Measurements from ENCODE around the gene MCU. TPM values are rescaled to one million over a fixed set of nuclear protein-coding genes. Genes with fewer than 3 reads are reported as not detected.
"Not testable (repeated sequence)": the region's sequence is repeated elsewhere in the genome, so short reads cannot be mapped to it uniquely, and the experiment has no call there.

The MCU gene
- total RNA-seq, 2 donors from 2014 or later: 12.5 to 19.1 TPM

DNA sequence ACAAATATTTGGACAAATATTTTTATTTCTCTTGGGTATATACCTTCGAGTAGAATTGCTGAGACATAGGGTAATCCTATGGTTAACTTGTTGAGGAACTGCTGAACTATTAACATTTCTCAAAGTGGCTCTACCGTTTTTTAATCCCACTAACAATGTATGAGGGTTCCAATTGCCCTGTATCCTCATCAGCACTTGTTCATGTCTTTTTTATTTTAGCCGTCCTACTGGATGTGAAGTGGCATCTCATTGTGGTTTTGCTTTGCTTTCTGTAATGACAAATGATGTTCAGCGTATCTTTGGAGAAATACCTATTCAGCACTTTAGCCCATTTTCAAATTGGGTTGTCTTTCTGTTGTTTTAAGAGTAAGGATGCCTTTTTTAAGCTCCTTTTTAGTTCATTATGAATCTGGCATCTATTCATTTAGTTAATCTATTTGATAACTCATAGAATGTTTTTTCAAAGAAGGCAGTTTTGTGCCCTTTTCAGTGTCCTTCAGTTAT lies 40.0 kb downstream of the MCU start:
- peaks cover 12% of the 10 kb centered on the region for H3K4me1 Mint-ChIP-seq

DNA sequence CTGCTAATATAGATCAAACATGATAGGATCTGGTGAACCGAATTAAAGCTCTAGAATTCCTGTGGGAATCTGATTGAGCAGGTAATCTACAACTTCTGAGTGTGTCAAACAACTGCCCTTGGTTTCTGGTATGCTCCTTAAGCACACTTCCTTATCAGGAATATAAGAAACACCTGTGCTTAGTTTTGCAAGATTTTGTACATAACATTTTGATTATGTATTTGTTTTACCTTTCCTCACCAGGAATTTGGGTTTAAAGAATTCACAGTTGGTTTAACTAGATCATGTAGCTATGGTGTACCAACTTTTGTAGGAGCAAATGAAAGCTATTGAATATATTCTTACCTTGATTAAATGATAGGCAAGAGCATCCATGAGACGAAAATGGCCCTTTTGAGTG lies 40.6 kb downstream of the MCU start:
- H3K27me3 Mint-ChIP-seq: no peaks in the 10 kb centered on the region

More for the DNA sequence above, 40.0 kb downstream of the MCU start:
- no peaks in the 10 kb centered on the region for H3K9me3 Mint-ChIP-seq
- no peak overlapping the region for H3K27ac Mint-ChIP-seq
- no peaks in the 10 kb centered on the region for H3K27me3 Mint-ChIP-seq
- H3K4me3 Mint-ChIP-seq: no peak overlapping the region
- ATAC-seq (replicated peaks): no peak
- H3K36me3 Mint-ChIP-seq (ENCODE audit: low read depth): no peaks in the 10 kb centered on the region

GRCh38 chr10:72733989-72734388 lies 42.0 kb downstream of the MCU start:
- Mint-ChIP-seq H3K27me3 (no peaks in the 10 kb centered on the region), H3K27ac (no peak overlapping the region), H3K4me3 (no peak overlapping the region), H3K36me3 (ENCODE audit: low read depth) (no peaks in the 10 kb centered on the region), H3K9me3 (no peaks in the 10 kb centered on the region), H3K4me1 (no peaks in the 10 kb centered on the region)
- ATAC-seq (replicated peaks): no peak

More for the DNA sequence above, 40.6 kb downstream of the MCU start:
- H3K27ac Mint-ChIP-seq: no peak overlapping the region
- peaks cover 7% of the 10 kb centered on the region for H3K4me1 Mint-ChIP-seq
- no peaks in the 10 kb centered on the region for H3K36me3 Mint-ChIP-seq (ENCODE audit: low read depth)
- no peaks in the 10 kb centered on the region for H3K9me3 Mint-ChIP-seq
- H3K4me3 Mint-ChIP-seq: no peak overlapping the region
- ATAC-seq (replicated peaks): no peak

- H3K27ac Mint-ChIP-seq: no peak overlapping the region
- no peaks in the 10 kb centered on the region for H3K9me3 Mint-ChIP-seq
- ATAC-seq (replicated peaks): no peak
- no peaks in the 10 kb centered on the region for H3K36me3 Mint-ChIP-seq (ENCODE audit: low read depth)
- no peak overlapping the region for H3K4me3 Mint-ChIP-seq
- peaks cover 1% of the 10 kb centered on the region for H3K4me1 Mint-ChIP-seq
- no peaks in the 10 kb centered on the region for H3K27me3 Mint-ChIP-seq
Observed at GRCh38 chr10:72735288-72735936, 43.5 kb downstream of the MCU start.

DNA sequence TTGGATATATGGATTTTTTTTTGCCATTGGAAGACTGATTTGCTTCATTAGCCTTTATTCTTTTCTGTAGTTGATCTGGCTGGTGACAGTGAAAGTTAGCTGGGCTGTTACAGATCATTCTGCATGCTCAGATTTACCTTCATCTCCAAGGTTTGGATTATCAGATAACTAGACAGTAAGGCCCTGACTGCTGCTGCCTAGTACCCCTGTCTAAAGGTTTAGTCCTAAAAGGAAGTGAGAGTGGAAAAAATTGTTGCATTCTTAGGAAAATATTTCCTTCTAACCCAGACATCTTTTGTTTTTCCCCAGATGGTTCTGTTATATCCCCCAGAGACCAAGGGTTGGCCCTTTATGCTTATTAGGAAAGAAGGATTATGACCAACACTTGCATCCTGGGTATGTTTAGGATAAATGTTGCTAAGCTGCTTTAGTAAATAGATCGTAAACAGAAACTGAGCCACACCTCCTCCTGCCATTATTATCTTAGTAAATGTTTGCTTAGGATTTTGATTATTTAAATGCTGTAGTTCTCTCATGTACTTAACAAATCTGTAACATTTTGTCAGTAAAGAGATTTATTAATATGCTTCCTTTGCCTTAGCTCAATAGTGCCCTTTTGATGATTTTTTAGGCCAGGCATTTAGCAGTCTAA lies 44.4 kb downstream of the MCU start:
- no peaks in the 10 kb centered on the region for H3K36me3 Mint-ChIP-seq (ENCODE audit: low read depth)
- no peak overlapping the region for H3K27ac Mint-ChIP-seq
- H3K4me1 Mint-ChIP-seq: peaks cover 4% of the 10 kb centered on the region
- no peaks in the 10 kb centered on the region for H3K27me3 Mint-ChIP-seq
- no peak overlapping the region for H3K4me3 Mint-ChIP-seq
- H3K9me3 Mint-ChIP-seq: no peaks in the 10 kb centered on the region
- no peak for ATAC-seq (replicated peaks)

- H3K9me3 Mint-ChIP-seq: no peaks in the 10 kb centered on the region
- H3K4me3 Mint-ChIP-seq: no peak overlapping the region
- H3K27me3 Mint-ChIP-seq: no peaks in the 10 kb centered on the region
- ATAC-seq (replicated peaks): no peak
- no peak overlapping the region for H3K27ac Mint-ChIP-seq
- H3K36me3 Mint-ChIP-seq (ENCODE audit: low read depth): no peaks in the 10 kb centered on the region
- peaks cover 4% of the 10 kb centered on the region for H3K4me1 Mint-ChIP-seq
Observed at GRCh38 chr10:72736828-72737220, 44.9 kb downstream of the MCU start.

DNA sequence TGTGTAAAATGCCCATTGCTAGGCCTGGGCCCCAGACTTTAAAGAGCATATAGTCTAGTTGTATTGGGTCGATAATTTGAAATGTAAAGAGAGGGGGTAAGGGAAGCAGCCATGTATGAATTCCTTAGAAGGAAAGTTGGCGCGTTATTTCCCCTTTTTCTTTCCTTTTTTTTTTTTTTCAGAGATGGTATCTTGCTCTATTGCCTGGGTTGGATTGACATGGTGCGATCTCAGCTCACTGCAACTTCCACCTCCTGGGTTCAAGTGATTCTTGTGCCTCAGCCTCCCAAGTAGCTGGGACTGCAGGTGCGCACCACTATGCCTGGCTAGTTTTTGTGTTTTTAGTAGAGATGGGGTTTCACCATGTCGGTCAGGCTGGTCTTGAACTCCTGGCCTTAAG lies 45.4 kb downstream of the MCU start:
- not testable (repeated sequence) for H3K27me3 Mint-ChIP-seq; ATAC-seq (replicated peaks); H3K9me3 Mint-ChIP-seq

DNA sequence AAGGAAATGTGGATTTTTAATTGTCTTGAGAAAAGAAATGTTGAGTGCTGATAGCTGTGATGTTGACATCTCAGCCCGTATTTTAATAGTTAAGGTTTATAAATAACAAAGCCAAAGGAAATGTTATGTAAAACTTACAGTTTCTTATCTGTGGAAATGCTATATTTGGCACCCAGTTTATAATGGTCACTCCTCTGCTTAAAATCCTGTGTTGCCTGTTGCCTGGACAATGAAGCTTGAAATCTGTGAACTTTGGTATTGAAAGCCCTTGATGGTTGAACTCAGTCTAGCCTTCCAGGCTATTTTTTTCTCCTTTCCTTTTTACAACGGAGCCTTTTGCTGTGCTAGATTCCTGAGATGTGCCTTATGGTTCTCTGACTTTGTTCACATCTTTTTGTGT lies 46.5 kb downstream of the MCU start:
- ATAC-seq (replicated peaks): no peak
- no peaks in the 10 kb centered on the region for H3K27me3 Mint-ChIP-seq
- H3K27ac Mint-ChIP-seq: no peak overlapping the region
- no peak overlapping the region for H3K4me3 Mint-ChIP-seq
- H3K36me3 Mint-ChIP-seq (ENCODE audit: low read depth): no peaks in the 10 kb centered on the region
- H3K9me3 Mint-ChIP-seq: no peaks in the 10 kb centered on the region
- peaks cover 4% of the 10 kb centered on the region for H3K4me1 Mint-ChIP-seq

More for the DNA sequence above, 45.4 kb downstream of the MCU start:
- H3K4me3 Mint-ChIP-seq; H3K27ac Mint-ChIP-seq; H3K36me3 Mint-ChIP-seq (ENCODE audit: low read depth); H3K4me1 Mint-ChIP-seq: not testable (repeated sequence)

DNA sequence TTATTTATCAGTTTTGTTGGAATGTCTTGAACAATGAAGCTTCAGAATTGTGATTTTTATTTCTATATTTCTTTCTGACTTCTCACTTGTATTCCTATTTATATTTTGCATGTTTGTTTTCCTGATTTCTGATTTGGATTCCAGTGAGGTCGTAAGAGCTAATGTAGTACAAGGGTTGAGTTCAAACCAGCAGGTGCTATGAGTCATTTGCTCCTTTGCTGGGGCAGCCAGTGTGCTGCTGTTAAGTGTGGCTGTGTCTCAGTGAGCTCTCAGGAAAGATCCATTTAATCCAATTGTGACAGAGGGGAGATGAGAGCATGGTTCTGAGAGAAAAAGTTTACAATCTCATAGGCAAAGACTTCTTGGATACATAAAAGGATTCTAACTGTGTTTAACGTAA lies 48.6 kb downstream of the MCU start:
- H3K4me1 Mint-ChIP-seq: peaks cover 4% of the 10 kb centered on the region
- H3K4me3 Mint-ChIP-seq: no peak overlapping the region
- ATAC-seq (replicated peaks): no peak
- no peak overlapping the region for H3K27ac Mint-ChIP-seq
- no peaks in the 10 kb centered on the region for H3K9me3 Mint-ChIP-seq
- no peaks in the 10 kb centered on the region for H3K36me3 Mint-ChIP-seq (ENCODE audit: low read depth)
- no peaks in the 10 kb centered on the region for H3K27me3 Mint-ChIP-seq

GRCh38 chr10:72742092-72742491 lies 50.1 kb downstream of the MCU start:
- no peak overlapping the region for H3K4me3 Mint-ChIP-seq
- H3K36me3 Mint-ChIP-seq (ENCODE audit: low read depth): no peaks in the 10 kb centered on the region
- no peak overlapping the region for H3K27ac Mint-ChIP-seq
- no peak for ATAC-seq (replicated peaks)
- H3K4me1 Mint-ChIP-seq: peaks cover 4% of the 10 kb centered on the region
- H3K9me3 Mint-ChIP-seq: no peaks in the 10 kb centered on the region
- no peaks in the 10 kb centered on the region for H3K27me3 Mint-ChIP-seq

DNA sequence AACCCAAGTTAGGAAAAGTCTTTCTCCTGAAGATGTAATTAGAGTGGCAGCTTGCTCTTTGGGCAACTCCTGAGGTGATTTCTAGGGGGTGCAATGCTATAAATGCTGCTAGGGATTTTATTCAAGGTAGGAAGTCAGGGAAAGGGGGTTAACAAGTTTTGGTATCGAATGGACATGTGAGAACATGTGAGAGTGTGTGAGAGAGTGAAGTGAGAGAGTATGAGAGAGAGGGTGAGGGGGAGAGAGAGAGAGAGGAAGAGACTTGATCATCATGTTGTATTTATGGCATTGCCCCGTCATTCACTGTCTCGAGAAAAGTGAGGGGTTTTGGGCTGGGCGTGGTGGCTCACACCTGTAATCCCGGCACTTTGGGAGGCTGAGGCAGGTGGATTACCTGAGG lies 50.9 kb downstream of the MCU start:
- no peaks in the 10 kb centered on the region for H3K36me3 Mint-ChIP-seq (ENCODE audit: low read depth)
- no peaks in the 10 kb centered on the region for H3K27me3 Mint-ChIP-seq
- no peak overlapping the region for H3K27ac Mint-ChIP-seq
- H3K9me3 Mint-ChIP-seq: no peaks in the 10 kb centered on the region
- ATAC-seq (replicated peaks): no peak
- no peak overlapping the region for H3K4me3 Mint-ChIP-seq
- H3K4me1 Mint-ChIP-seq: peaks cover 4% of the 10 kb centered on the region

DNA sequence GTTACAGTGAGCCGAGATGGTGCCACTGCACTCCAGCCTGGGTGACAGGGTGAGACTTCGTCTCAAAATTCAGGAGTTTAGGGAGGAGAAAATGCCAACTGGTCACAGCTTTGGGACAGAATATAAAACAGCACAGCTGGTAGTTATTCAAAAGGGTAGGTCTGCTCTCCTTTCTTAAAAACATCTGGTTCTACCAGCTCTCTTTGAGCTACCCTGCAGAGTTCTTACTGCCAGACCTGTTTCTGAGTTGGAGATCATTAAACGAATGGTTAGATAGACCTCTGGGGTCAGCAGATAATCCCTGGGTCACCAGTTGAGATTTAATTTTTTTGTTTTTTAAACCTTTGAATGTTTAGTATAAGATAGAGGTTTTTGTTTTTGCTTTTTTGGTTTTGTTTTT lies 52.6 kb downstream of the MCU start:
- Mint-ChIP-seq H3K4me1 (peaks cover 4% of the 10 kb centered on the region), H3K27ac (no peak overlapping the region), H3K27me3 (no peaks in the 10 kb centered on the region), H3K36me3 (ENCODE audit: low read depth) (no peaks in the 10 kb centered on the region), H3K9me3 (no peaks in the 10 kb centered on the region), H3K4me3 (no peak overlapping the region)
- ATAC-seq (replicated peaks): no peak

- H3K36me3 Mint-ChIP-seq (ENCODE audit: low read depth): no peaks in the 10 kb centered on the region
- no peaks in the 10 kb centered on the region for H3K4me1 Mint-ChIP-seq
- no peak overlapping the region for H3K4me3 Mint-ChIP-seq
- no peaks in the 10 kb centered on the region for H3K9me3 Mint-ChIP-seq
- no peak overlapping the region for H3K27ac Mint-ChIP-seq
- ATAC-seq (replicated peaks): no peak
- no peaks in the 10 kb centered on the region for H3K27me3 Mint-ChIP-seq
Observed at GRCh38 chr10:72746426-72747363, 54.8 kb downstream of the MCU start.

DNA sequence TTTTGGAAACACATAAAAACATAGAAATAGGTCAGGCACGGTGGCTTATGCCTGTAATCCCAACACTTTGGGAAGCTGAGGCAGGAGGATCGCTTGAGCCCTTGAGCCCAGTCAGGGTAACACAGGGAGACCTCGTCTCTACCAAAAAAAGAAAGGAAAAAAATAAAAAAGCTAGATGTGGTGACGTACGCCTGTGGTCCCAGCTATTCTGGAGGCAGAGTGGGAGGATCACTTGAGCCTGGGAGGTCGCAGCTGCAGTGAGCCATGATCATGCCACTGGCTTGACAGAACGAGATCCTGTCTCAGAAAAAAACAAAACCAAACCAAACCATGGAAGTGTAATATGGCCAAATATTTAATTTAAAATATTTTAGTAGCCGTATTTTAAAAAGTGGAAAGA lies 55.6 kb downstream of the MCU start:
- no peak for ATAC-seq (replicated peaks)
- Mint-ChIP-seq H3K4me3 (no peak overlapping the region), H3K9me3 (no peaks in the 10 kb centered on the region), H3K27me3 (no peaks in the 10 kb centered on the region), H3K27ac (no peak overlapping the region), H3K4me1 (peaks cover 4% of the 10 kb centered on the region), H3K36me3 (ENCODE audit: low read depth) (no peaks in the 10 kb centered on the region)

All from activated T-helper 17 cell treated with anti-CD3 and anti-CD28 coated beads, Interleukin-2, amount 50 U/mL, for 72 hours (primary cell).